HG03439 (cell line): Measurements from ENCODE around the gene CALU.

Source experiments
- ATAC-seq: cut with Tn5 transposase; IDR thresholded peaks from one replicate; pipeline ENCODE4 v1.9.1; 2021; ENCODE audit warnings: mild to moderate bottlenecking, moderate library complexity; ENCODE audit not compliant: unreplicated experiment

CALU gene

GRCh38 chr7:128744366-128744905, 5.3 kb downstream of the CALU start:
- ATAC-seq, result no peak

GRCh38 chr7:128745706-128746105, 6.5 kb downstream of the CALU start:
- ATAC-seq, result no peak

GRCh38 chr7:128747327-128748079, 8.3 kb downstream of the CALU start:
- ATAC-seq, result no peak

- no peak for ATAC-seq
Observed at GRCh38 chr7:128752251-128752650, 13.1 kb downstream of the CALU start.

GRCh38 chr7:128755075-128755818, 16.1 kb downstream of the CALU start:
- no peak for ATAC-seq

- ATAC-seq, result no peak
Observed at GRCh38 chr7:128755819-128756476, 16.8 kb downstream of the CALU start.

GRCh38 chr7:128757203-128757602, 18.0 kb downstream of the CALU start:
- no peak for ATAC-seq

GRCh38 chr7:128758553-128758952, 19.4 kb downstream of the CALU start:
- no peak for ATAC-seq

GRCh38 chr7:128759242-128759641, 20.1 kb downstream of the CALU start:
- ATAC-seq, result no peak

GRCh38 chr7:128763541-128763940, 24.4 kb downstream of the CALU start:
- no peak for ATAC-seq

- no peak for ATAC-seq
Observed at GRCh38 chr7:128767475-128768110, 28.4 kb downstream of the CALU start.

- no peak for ATAC-seq
Observed at GRCh38 chr7:128770233-128770632, 31.1 kb downstream of the CALU start.

- ATAC-seq, result no peak
Observed at GRCh38 chr7:128773604-128774003, 34.4 kb downstream of the CALU start.

GRCh38 chr7:128774029-128774689, 35.0 kb downstream of the CALU start:
- no peak for ATAC-seq

- no peak for ATAC-seq
Observed at GRCh38 chr7:128774921-128775320, 35.8 kb downstream of the CALU start.

GRCh38 chr7:128775744-128776474, 36.8 kb downstream of the CALU start, which contains the start of gene OPN1SW:
Gene OPN1SW, minus strand, starts transcription at chr7:128775794. Its CDS starts 13 bp downstream, at chr7:128775781.
- ATAC-seq, result no peak

- no peak for ATAC-seq
Observed at GRCh38 chr7:128777156-128778123, 38.3 kb downstream of the CALU start.

- ATAC-seq, result no peak
Observed at GRCh38 chr7:128778946-128779345, 39.8 kb downstream of the CALU start.

GRCh38 chr7:128781126-128781525, 42.0 kb downstream of the CALU start:
- no peak for ATAC-seq
